HL-60 (cell line): ENCODE results near the gene ODC1.

ENCODE experiments used
- GABPA ChIP-seq: IDR thresholded peaks from 2 replicates; pipeline ENCODE4 v1.6.1; 2012; ENCODE audit warnings: low read depth
- POLR2AphosphoS5 ChIP-seq: IDR thresholded peaks from 2 replicates; pipeline ENCODE4 v1.6.1; 2012; ENCODE audit warnings: low read depth
- REST ChIP-seq: IDR thresholded peaks from 2 replicates; pipeline ENCODE4 v1.6.1; 2012; ENCODE audit warnings: low read depth; ENCODE audit not compliant: insufficient replicate concordance
- SPI1 ChIP-seq: IDR thresholded peaks from 2 replicates; pipeline ENCODE4 v1.6.1; 2012; ENCODE audit warnings: low read depth, mild to moderate bottlenecking, borderline replicate concordance
- TF ChIP-seq, protein P1 (sequence below): IDR thresholded peaks from one replicate; pipeline ENCODE4 v1.5.1; 2011; ENCODE audit warnings: low read length, control low read depth, inconsistent platforms; ENCODE audit not compliant: insufficient read depth

GRCh38 chr2:10465910-10466309 lies 17.8 kb upstream of the ODC1 start:
- TF ChIP-seq, protein P1, sequence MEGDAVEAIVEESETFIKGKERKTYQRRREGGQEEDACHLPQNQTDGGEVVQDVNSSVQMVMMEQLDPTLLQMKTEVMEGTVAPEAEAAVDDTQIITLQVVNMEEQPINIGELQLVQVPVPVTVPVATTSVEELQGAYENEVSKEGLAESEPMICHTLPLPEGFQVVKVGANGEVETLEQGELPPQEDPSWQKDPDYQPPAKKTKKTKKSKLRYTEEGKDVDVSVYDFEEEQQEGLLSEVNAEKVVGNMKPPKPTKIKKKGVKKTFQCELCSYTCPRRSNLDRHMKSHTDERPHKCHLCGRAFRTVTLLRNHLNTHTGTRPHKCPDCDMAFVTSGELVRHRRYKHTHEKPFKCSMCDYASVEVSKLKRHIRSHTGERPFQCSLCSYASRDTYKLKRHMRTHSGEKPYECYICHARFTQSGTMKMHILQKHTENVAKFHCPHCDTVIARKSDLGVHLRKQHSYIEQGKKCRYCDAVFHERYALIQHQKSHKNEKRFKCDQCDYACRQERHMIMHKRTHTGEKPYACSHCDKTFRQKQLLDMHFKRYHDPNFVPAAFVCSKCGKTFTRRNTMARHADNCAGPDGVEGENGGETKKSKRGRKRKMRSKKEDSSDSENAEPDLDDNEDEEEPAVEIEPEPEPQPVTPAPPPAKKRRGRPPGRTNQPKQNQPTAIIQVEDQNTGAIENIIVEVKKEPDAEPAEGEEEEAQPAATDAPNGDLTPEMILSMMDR = no peak
- TF ChIP-seq GABPA (no peak), POLR2AphosphoS5 (no peak), REST (no peak), SPI1 (no peak)
